K562 (cell line): ENCODE results near the gene RACK1. TPM values are rescaled to one million over a fixed set of nuclear protein-coding genes. Genes with fewer than 3 reads are reported as not detected.
"Not testable (repeated sequence)": the region's sequence is repeated elsewhere in the genome, so short reads cannot be mapped to it uniquely, and the experiment has no call there.

Experiments
- ATAC-seq: fragments of 200-7000 bp; cut with Tn5 transposase; 3 replicates; pipeline ENCODE4 v1.9.1; 2020; ENCODE audit warnings: moderate library complexity
- BruUV-seq: library from RNA; stranded (reverse); fragments of 400-500 nt; replicated peaks from 2 replicates; lab custom pipeline; 2021; lab: Mats Ljungman, UMichigan
- CTCF ChIA-PET: fragments of 300-600 bp; formaldehyde crosslinking; extraction: SDS; loops from one replicate; lab custom pipeline; 2021; ENCODE audit warnings: low intra/inter-chr PET ratio; lab: Yijun Ruan, JAX
- POLR2A ChIA-PET: fragments of 300-600, 350-650 bp; sonication (Branson Sonifier 250); formaldehyde crosslinking; extraction: SDS; loops from one replicate; lab custom pipeline; 2021; ENCODE audit warnings: antibody characterized with exemption, inconsistent platforms; lab: Yijun Ruan, JAX
- DNase-seq, 4 experiments: peaks; one replicate each; pipeline versions ENCODE4 v3.0.0 to v3.0.0-alpha.2; 2011 to 2018; ENCODE audit warnings: low spot score in 3 of 4, mixed read lengths in 3 of 4; ENCODE audit errors: extremely low read depth in 1 of 4
- FAIRE-seq: peaks from 2 replicates; lab custom pipeline; 2011; peaks lifted over from hg19 to GRCh38; lab: Jason Lieb, UNC
- H2AFZ ChIP-seq: 2 replicates; pipeline ENCODE4 v1.6.0; 2011; ENCODE audit warnings: low read depth, low read length, control low read depth, inconsistent platforms
- H3K27ac ChIP-seq: fragments of 200-600 bp; 3 replicates; pipeline ENCODE4 v1.8.0; 2011; ENCODE audit warnings: low read depth, mild to moderate bottlenecking, control low read depth, inconsistent platforms, low read length, moderate library complexity, mixed read lengths; ENCODE audit errors: extremely low read depth
- H3K27me3 ChIP-seq, 2 experiments: fragments of 300-600 bp in 1 of 2; 2 replicates in 1 of 2; 3 replicates in 1 of 2; pipeline versions ENCODE4 v1.6.0 to v1.8.0; 2011; ENCODE audit warnings: inconsistent platforms in 2 of 2, low read length in 2 of 2, mild to moderate bottlenecking in 1 of 2, mixed read lengths in 1 of 2, moderate library complexity in 1 of 2; ENCODE audit not compliant: control insufficient read depth in 2 of 2, insufficient read depth in 2 of 2
- H3K36me3 ChIP-seq: fragments of 300-600 bp; 3 replicates; pipeline ENCODE4 v1.8.0; 2011; ENCODE audit warnings: mild to moderate bottlenecking, low read length, inconsistent platforms; ENCODE audit not compliant: control insufficient read depth, insufficient read depth
- H3K4me1 ChIP-seq, 2 experiments: fragments of 200-600 bp in 1 of 2; replicated peaks in 1 of 2; 2 replicates in 1 of 2; 3 replicates in 1 of 2; pipeline versions ENCODE4 v1.5.1 to v1.8.0; 2011; ENCODE audit warnings: inconsistent platforms in 2 of 2, low read length in 2 of 2, mild to moderate bottlenecking in 1 of 2, mixed read lengths in 1 of 2, moderate library complexity in 1 of 2; ENCODE audit not compliant: control insufficient read depth in 2 of 2, insufficient read depth in 2 of 2
- H3K4me2 ChIP-seq: 2 replicates; pipeline ENCODE4 v1.6.1; 2011; ENCODE audit warnings: low read length, control low read depth, inconsistent platforms, mixed read lengths; ENCODE audit not compliant: insufficient read depth
- H3K4me3 ChIP-seq: fragments of 200-600 bp; sonication (generic), shearing (Covaris generic); 2 replicates; pipeline ENCODE4 v1.5.1; 2016; ENCODE audit warnings: control low read depth, inconsistent platforms
- H3K79me2 ChIP-seq: fragments of 200-600 bp; 3 replicates; pipeline ENCODE4 v1.8.0; 2011; ENCODE audit warnings: low read length, inconsistent platforms; ENCODE audit not compliant: control insufficient read depth, insufficient read depth
- H3K9ac ChIP-seq, 2 experiments: 2 replicates each; pipeline versions ENCODE4 v1.6.0 to v1.6.1; 2011; ENCODE audit warnings: low read depth in 2 of 2, low read length in 2 of 2, control low read depth in 1 of 2, inconsistent platforms in 1 of 2, mild to moderate bottlenecking in 1 of 2, mixed read lengths in 1 of 2; ENCODE audit not compliant: insufficient read depth in 1 of 2
- H3K9me1 ChIP-seq: one replicate; pipeline ENCODE4 v1.6.0; 2011; ENCODE audit warnings: inconsistent platforms, mild to moderate bottlenecking, low read length, moderate library complexity; ENCODE audit not compliant: control insufficient read depth, insufficient read depth
- H3K9me3 ChIP-seq: replicated peaks from 2 replicates; pipeline ENCODE4 v1.5.1; 2011; ENCODE audit warnings: low read depth, low read length, inconsistent platforms; ENCODE audit not compliant: control insufficient read depth, insufficient read depth
- H4K20me1 ChIP-seq: replicated peaks from 2 replicates; pipeline ENCODE4 v1.6.1; 2011; ENCODE audit warnings: low read length, inconsistent platforms, mixed read lengths; ENCODE audit not compliant: control insufficient read depth, insufficient read depth
- BCL6 ChIP-seq: fragments of 250-450 bp; sonication (Bioruptor Pico); IDR thresholded peaks from 2 replicates; pipeline ENCODE4 v1.4.0; 2020
- PHB ChIP-seq: fragments of 250-450 bp; sonication (Bioruptor Pico); IDR thresholded peaks from 2 replicates; pipeline ENCODE4 v1.5.0; 2021
- POLR2G ChIP-seq: fragments of 200-400 bp; formaldehyde crosslinking; IDR thresholded peaks from 2 replicates; pipeline ENCODE4 v1.6.1; 2017; ENCODE audit warnings: low read depth, mild to moderate bottlenecking, antibody characterized with exemption, low read length, moderate library complexity
- RBFOX2 ChIP-seq: fragments of 200-400 bp; formaldehyde crosslinking; IDR thresholded peaks from 2 replicates; pipeline ENCODE4 v1.6.1; 2017; ENCODE audit warnings: low read depth, mild to moderate bottlenecking, low read length, moderate library complexity
- WGBS: fragments of 100-300 bp; shearing (Covaris generic); methylation state at CpG from one replicate; pipeline ENCODE4 v1.1.6; 2016; ENCODE audit warnings: low coverage, mixed read lengths; ENCODE audit not compliant: insufficient coverage; ENCODE audit errors: missing lambda C conversion rate; 5-methylcytosine and 5-hydroxymethylcytosine counted together
- in situ Hi-C: fragments of 300-500 bp; cut with MboI; formaldehyde crosslinking; loops from 4 replicates; pipeline ENCODE4 v1.15.0; 2018; ENCODE audit warnings: inconsistent platforms, mixed read lengths
- intact Hi-C: fragments of 100-400 bp; cut with micrococcal nuclease; formaldehyde crosslinking; loops from 2 replicates; pipeline ENCODE4 v1.14.2; 2022
- polyA plus RNA-seq, 8 experiments: library from polyadenylated mRNA; depleted of rRNA in 4 of 8; stranded (reverse) in 5 of 8; unstranded in 3 of 8; fragments of >200 nt; fragmentation: Nextera tagmentation in 2 of 8; fragmentation: Illumina TruSeq in 1 of 8; extraction: Ambion mirVana in 2 of 8; extraction: Trizol in 1 of 8; gene quantifications; 2 replicates each; pipeline versions ENCODE4 v1.2.1 to v1.2.3, GENCODE V29; 2011 to 2014; ENCODE audit warnings: inconsistent platforms in 1 of 8, missing spikeins in 1 of 8
- total RNA-seq, 7 experiments: library from RNA; depleted of rRNA in 6 of 7; stranded (reverse); fragments of >200 nt in 6 of 7; fragmentation: Illumina TruSeq in 2 of 7; extraction: Trizol in 2 of 7; gene quantifications; 2 replicates each; pipeline versions ENCODE4 v1.2.1 to v1.2.3, GENCODE V29; 2011 to 2021; ENCODE audit warnings: low replicate concordance in 1 of 7

The RACK1 gene
- total and polyA plus RNA-seq, 9 of the 15 experiments (the other 6 are each of a cell fraction or from before 2014, with no cell fraction given), result 2,303 to 5,311 (median 3,833) TPM

DNA sequence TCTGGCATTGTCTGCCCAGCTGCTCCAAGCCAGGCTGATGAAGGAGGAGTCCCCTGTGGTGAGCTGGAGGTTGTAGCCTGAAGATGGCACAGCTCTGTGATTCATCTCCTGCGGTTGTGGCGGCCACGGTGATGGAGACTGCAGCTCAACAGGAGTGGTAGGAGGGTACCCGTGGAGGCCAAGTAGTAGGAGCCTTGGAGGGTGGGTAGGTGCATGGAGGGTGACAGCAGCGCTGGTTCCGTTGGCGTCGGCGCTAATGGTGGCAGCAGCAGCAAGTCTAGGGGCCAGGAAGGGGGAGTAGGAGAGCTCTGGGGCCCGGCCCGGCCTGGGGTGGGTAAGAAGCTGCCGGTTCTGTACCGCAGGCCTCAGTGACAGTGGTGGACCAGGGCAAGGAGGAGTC, 39.6 kb upstream of the RACK1 start:
- Histone ChIP-seq H3K9me1 (no peaks in the 10 kb centered on the region), H3K27me3 (no peaks in the 10 kb centered on the region), H3K9me3 (no peaks in the 10 kb centered on the region), H3K36me3 (peaks cover 50% of the 10 kb centered on the region; the same call in 1 of the 3 replicates), H3K4me3 (no peak overlapping the region), H4K20me1 (peaks cover 5% of the 10 kb centered on the region; the same call in 1 of the 2 replicates), H3K9ac (peak overlapping the region in 1 of 2 experiments; percentile 99; a peak in 2 of 4 replicates), H3K4me2 (no peak overlapping the region), H2AFZ (no peak overlapping the region), H3K79me2 (peaks cover 80% of the 10 kb centered on the region), H3K27ac (no peak overlapping the region), H3K4me1 (peaks cover 0 to 24% of the 10 kb centered on the region in 2 experiments; a peak in 3 of 5 replicates)
- no peak for TF ChIP-seq PHB (CRISPR knock-in tag)
- TF ChIP-seq RBFOX2, result peak; percentile 45; the same call in 1 of the 2 replicates
- BruUV-seq, result no TSS peak
- ATAC-seq (no peak), DNase-seq (no peak), FAIRE-seq (no peak)
- in situ Hi-C loops (no loop called here), intact Hi-C loops (no loop called here)
- ChIA-PET CTCF (no interaction called here), POLR2A (interaction anchor here (0.6 kb wide), 1 partner anchor 238 kb away, joined by 3 read pairs; no protein-coding TSS in a partner anchor)
- 88% methylated on average over 12 of the region's 13 CpGs for WGBS

GRCh38 chr5:181282874-181283273, 39.2 kb upstream of the RACK1 start:
- peak; percentile 49 for TF ChIP-seq RBFOX2
- TF ChIP-seq BCL6, result no peak
- TF ChIP-seq POLR2G, result peak; percentile 33; the same call in 1 of the 2 replicates
- in situ Hi-C loops, result no loop called here
- no TSS peak for BruUV-seq
- H3K79me2 ChIP-seq, result peaks cover 77% of the 10 kb centered on the region
- H3K36me3 ChIP-seq, result peaks cover 46% of the 10 kb centered on the region; the same call in 1 of the 3 replicates
- H3K4me2 ChIP-seq, result no peak overlapping the region
- WGBS, result 92% methylated on average over 7 of the region's 7 CpGs
- H2AFZ ChIP-seq, result no peak overlapping the region
- no peaks in the 10 kb centered on the region for H3K9me3 ChIP-seq
- H3K27me3 ChIP-seq, result no peaks in the 10 kb centered on the region
- CTCF ChIA-PET, result no interaction called here
- intact Hi-C loops, result no loop called here
- H3K9me1 ChIP-seq, result no peaks in the 10 kb centered on the region
- DNase-seq (no peak), ATAC-seq (no peak), FAIRE-seq (no peak)
- peak overlapping the region in 1 of 2 experiments; percentile 99; a peak in 2 of 4 replicates for H3K9ac ChIP-seq
- H3K4me1 ChIP-seq, result peaks cover 0 to 24% of the 10 kb centered on the region in 2 experiments; a peak in 3 of 5 replicates
- no peak overlapping the region for H3K27ac ChIP-seq
- POLR2A ChIA-PET, result interaction anchor here (0.6 kb wide), 1 partner anchor 238 kb away, joined by 3 read pairs; no protein-coding TSS in a partner anchor
- no peak overlapping the region for H3K4me3 ChIP-seq
- H4K20me1 ChIP-seq, result peaks cover 5% of the 10 kb centered on the region; the same call in 1 of the 2 replicates

DNA sequence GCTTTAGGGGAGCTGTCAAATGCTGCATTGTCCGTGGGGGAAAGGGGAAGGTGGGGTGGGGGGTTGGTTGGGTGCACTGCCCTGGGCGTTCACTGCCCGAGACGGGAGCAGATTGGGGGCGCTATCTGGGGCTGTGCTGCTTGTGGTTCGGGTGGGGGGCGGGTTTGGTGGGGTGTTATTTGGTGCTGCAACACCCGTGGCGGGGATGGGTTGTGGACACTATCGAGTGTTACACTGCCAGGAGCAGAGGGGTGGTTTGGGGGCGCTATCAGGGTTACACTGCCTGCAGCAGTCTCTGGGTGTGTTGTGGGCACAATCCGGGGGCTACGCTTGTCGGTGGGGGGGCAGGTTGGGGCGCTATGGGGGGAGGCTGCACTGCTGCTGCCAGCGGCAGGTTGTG, 38.7 kb upstream of the RACK1 start:
- Histone ChIP-seq H3K4me3 (peak overlapping the region; percentile 86), H3K4me1 (peaks cover 0 to 24% of the 10 kb centered on the region in 2 experiments; a peak in 3 of 5 replicates), H3K36me3 (peaks cover 41% of the 10 kb centered on the region; the same call in 1 of the 3 replicates), H3K9ac (peak overlapping the region in 1 of 2 experiments; percentile 99; a peak in 2 of 4 replicates), H3K79me2 (peaks cover 72% of the 10 kb centered on the region)
- H4K20me1 ChIP-seq, intact Hi-C loops, H3K9me3 ChIP-seq, H3K27ac ChIP-seq, H3K9me1 ChIP-seq, BruUV-seq, CTCF ChIA-PET, in situ Hi-C loops, FAIRE-seq, H2AFZ ChIP-seq, DNase-seq, H3K4me2 ChIP-seq, H3K27me3 ChIP-seq, ATAC-seq: not testable (repeated sequence)
- WGBS, result 26% methylated on average over 8 of the region's 16 CpGs
- POLR2A ChIA-PET, result interaction anchor here (0.5 kb wide), 1 partner anchor 770 kb away, joined by 4 read pairs; no protein-coding TSS in a partner anchor
